GM18517 (cell line): ENCODE measurements around the gene NEURL1B.
"Not testable (repeated sequence)": the region's sequence is repeated elsewhere in the genome, so short reads cannot be mapped to it uniquely, and the experiment has no call there.

Experiments used
- ATAC-seq: cut with Tn5 transposase; IDR thresholded peaks from one replicate; pipeline ENCODE4 v1.9.1; 2021; ENCODE audit warnings: mild to moderate bottlenecking, moderate library complexity; ENCODE audit not compliant: unreplicated experiment

The NEURL1B gene

GRCh38 chr5:172694061-172694460 is 53.0 kb downstream of the NEURL1B start:
- ATAC-seq: no peak

- ATAC-seq: no peak
Observed at GRCh38 chr5:172694541-172694940, 53.5 kb downstream of the NEURL1B start.

GRCh38 chr5:172695232-172696054 is 54.4 kb downstream of the NEURL1B start:
- no peak for ATAC-seq

GRCh38 chr5:172696171-172696849 is 55.2 kb downstream of the NEURL1B start:
- no peak for ATAC-seq

- ATAC-seq: peak; percentile 76
Observed at GRCh38 chr5:172697123-172698121, 56.4 kb downstream of the NEURL1B start.

GRCh38 chr5:172699423-172699822 is 58.4 kb downstream of the NEURL1B start:
- no peak for ATAC-seq

- no peak for ATAC-seq
Observed at GRCh38 chr5:172699999-172700364, 58.9 kb downstream of the NEURL1B start.

- ATAC-seq: no peak
Observed at GRCh38 chr5:172700365-172701290, 59.6 kb downstream of the NEURL1B start.

GRCh38 chr5:172701291-172701656 is 60.2 kb downstream of the NEURL1B start:
- ATAC-seq: no peak

- ATAC-seq: no peak
Observed at GRCh38 chr5:172703952-172704351, 62.9 kb downstream of the NEURL1B start.

- no peak for ATAC-seq
Observed at GRCh38 chr5:172705576-172706084, 64.6 kb downstream of the NEURL1B start.

GRCh38 chr5:172706796-172707195 is 65.7 kb downstream of the NEURL1B start:
- no peak for ATAC-seq

- no peak for ATAC-seq
Observed at GRCh38 chr5:172707285-172708182, 66.5 kb downstream of the NEURL1B start.

- no peak for ATAC-seq
Observed at GRCh38 chr5:172708183-172708505, 67.1 kb downstream of the NEURL1B start.

- ATAC-seq: no peak
Observed at GRCh38 chr5:172710676-172711075, 69.6 kb downstream of the NEURL1B start.

- ATAC-seq: not testable (repeated sequence)
Observed at GRCh38 chr5:172711321-172711861, 70.3 kb downstream of the NEURL1B start.

GRCh38 chr5:172712610-172713009 is 71.5 kb downstream of the NEURL1B start:
- ATAC-seq: no peak

- ATAC-seq: no peak
Observed at GRCh38 chr5:172713113-172713808, 72.2 kb downstream of the NEURL1B start.
